Trophoblast cell (in vitro differentiated cells and primary cell): Measurements from ENCODE around the gene WDR62.

Source experiments
- DNase-seq, 2 donors: peaks; one replicate each; pipeline ENCODE4 v3.0.0-alpha.2; 2016
- H2AFZ ChIP-seq: 2 replicates; pipeline ENCODE4 v1.6.1; 2013; ENCODE audit warnings: low read length, moderate library complexity, mild to moderate bottlenecking; ENCODE audit not compliant: insufficient read depth, poor library complexity
- H2AK5ac ChIP-seq: 2 replicates; pipeline ENCODE4 v1.6.1; 2013; ENCODE audit warnings: mild to moderate bottlenecking, low read length
- H2BK120ac ChIP-seq: 2 replicates; pipeline ENCODE4 v1.6.1; 2013; ENCODE audit warnings: low read length, mild to moderate bottlenecking, moderate library complexity; ENCODE audit not compliant: insufficient read depth, poor library complexity
- H2BK12ac ChIP-seq: 2 replicates; pipeline ENCODE4 v1.6.1; 2013; ENCODE audit warnings: mild to moderate bottlenecking, low read length, moderate library complexity
- H2BK5ac ChIP-seq: 2 replicates; pipeline ENCODE4 v1.6.1; 2013; ENCODE audit warnings: low read length, low read depth, moderate library complexity, mild to moderate bottlenecking; ENCODE audit not compliant: poor library complexity
- H3K14ac ChIP-seq: 2 replicates; pipeline ENCODE4 v1.6.1; 2013; ENCODE audit warnings: mild to moderate bottlenecking, low read length
- H3K18ac ChIP-seq: 2 replicates; pipeline ENCODE4 v1.6.1; 2013; ENCODE audit warnings: mild to moderate bottlenecking, low read length
- H3K23ac ChIP-seq: 2 replicates; pipeline ENCODE4 v1.6.1; 2013; ENCODE audit warnings: low read length
- H3K27ac ChIP-seq: 2 replicates; pipeline ENCODE4 v1.5.1; 2013; ENCODE audit warnings: low read depth, mild to moderate bottlenecking, inconsistent platforms, low read length, moderate library complexity
- H3K27me3 ChIP-seq: 2 replicates; pipeline ENCODE4 v1.6.1; 2013; ENCODE audit warnings: inconsistent platforms, mild to moderate bottlenecking, low read length, moderate library complexity; ENCODE audit not compliant: insufficient read depth
- H3K36me3 ChIP-seq, 2 experiments: 1 replicate in 1 of 2; 2 replicates in 1 of 2; pipeline ENCODE4 v1.6.1; 2013; ENCODE audit warnings: low read length in 2 of 2, mild to moderate bottlenecking in 2 of 2, moderate library complexity in 1 of 2; ENCODE audit not compliant: insufficient read depth in 2 of 2, control insufficient read depth in 1 of 2
- H3K4ac ChIP-seq: 2 replicates; pipeline ENCODE4 v1.6.1; 2013; ENCODE audit warnings: low read depth, mild to moderate bottlenecking, low read length, moderate library complexity
- H3K4me1 ChIP-seq, 2 experiments: 1 replicate in 1 of 2; 2 replicates in 1 of 2; pipeline ENCODE4 v1.6.1; 2013; ENCODE audit warnings: low read length in 2 of 2, mild to moderate bottlenecking in 2 of 2, moderate library complexity in 1 of 2; ENCODE audit not compliant: insufficient read depth in 2 of 2, control insufficient read depth in 1 of 2
- H3K4me2 ChIP-seq: 2 replicates; pipeline ENCODE4 v1.6.1; 2013; ENCODE audit warnings: inconsistent platforms, mild to moderate bottlenecking, low read length, moderate library complexity
- H3K4me3 ChIP-seq: 2 replicates; pipeline ENCODE4 v1.5.1; 2013; ENCODE audit warnings: mild to moderate bottlenecking, low read depth, low read length, inconsistent platforms
- H3K79me1 ChIP-seq: one replicate; pipeline ENCODE4 v1.6.1; 2013; ENCODE audit warnings: low read length
- H3K79me2 ChIP-seq: 2 replicates; pipeline ENCODE4 v1.6.1; 2013; ENCODE audit warnings: low read length, mild to moderate bottlenecking; ENCODE audit not compliant: control insufficient read depth, insufficient read depth, poor library complexity
- H3K9ac ChIP-seq: 2 replicates; pipeline ENCODE4 v1.6.1; 2013; ENCODE audit warnings: mild to moderate bottlenecking, low read length
- H3K9me3 ChIP-seq: 2 replicates; pipeline ENCODE4 v1.6.1; 2013; ENCODE audit warnings: low read depth, mild to moderate bottlenecking, control low read depth, inconsistent platforms, low read length; ENCODE audit not compliant: insufficient read depth
- H4K12ac ChIP-seq: 2 replicates; pipeline ENCODE4 v1.6.1; 2013; ENCODE audit warnings: low read depth, mild to moderate bottlenecking, low read length, moderate library complexity
- H4K8ac ChIP-seq: 2 replicates; pipeline ENCODE4 v1.6.1; 2013; ENCODE audit warnings: low read depth, mild to moderate bottlenecking, low read length, moderate library complexity
- H4K91ac ChIP-seq: one replicate; pipeline ENCODE4 v1.6.1; 2013; ENCODE audit warnings: low read depth, mild to moderate bottlenecking, low read length, moderate library complexity
- WGBS: extraction: QIAGEN DNeasy Blood & Tissue Kit; methylation state at CpG from one replicate; pipeline ENCODE4 v1.1.7; 2013; ENCODE audit warnings: missing lambda C conversion rate; ENCODE audit not compliant: insufficient read length, insufficient coverage; ENCODE audit errors: extremely low coverage; 5-methylcytosine and 5-hydroxymethylcytosine counted together

Gene WDR62

DNA sequence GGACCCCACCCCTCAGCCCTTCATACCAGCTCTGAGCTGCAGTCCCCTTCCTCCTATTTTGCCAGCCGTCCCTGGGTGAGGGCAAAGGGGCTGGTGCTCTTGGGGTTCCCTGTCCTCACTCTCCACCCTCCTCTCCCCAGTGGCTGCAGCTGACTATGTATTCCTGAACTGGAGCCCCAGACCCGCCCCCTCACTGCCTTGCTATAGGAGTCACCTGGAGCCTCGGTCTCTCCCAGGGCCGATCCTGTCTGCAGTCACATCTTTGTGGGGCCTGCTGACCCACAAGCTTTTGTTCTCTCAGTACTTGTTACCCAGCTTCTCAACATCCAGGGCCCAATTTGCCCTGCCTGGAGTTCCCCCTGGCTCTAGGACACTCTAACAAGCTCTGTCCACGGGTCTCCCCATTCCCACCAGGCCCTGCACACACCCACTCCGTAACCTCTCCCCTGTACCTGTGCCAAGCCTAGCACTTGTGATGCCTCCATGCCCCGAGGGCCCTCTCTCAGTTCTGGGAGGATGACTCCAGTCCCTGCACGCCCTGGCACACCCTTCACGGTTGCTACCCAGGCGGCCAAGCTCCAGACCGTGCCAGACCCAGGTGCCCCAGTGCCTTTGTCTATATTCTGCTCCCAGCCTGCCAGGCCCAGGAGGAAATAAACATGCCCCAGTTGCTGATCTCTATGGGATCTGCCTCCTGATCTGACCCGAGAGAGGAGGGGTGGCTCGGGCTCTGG lies 95.1 kb downstream of the WDR62 start:
- Histone ChIP-seq H3K36me3 (peaks cover 70 to 73% of the 10 kb centered on the region in 2 experiments), H4K91ac (no peak overlapping the region), H2BK5ac (no peak overlapping the region), H3K79me1 (no peaks in the 10 kb centered on the region), H4K8ac (no peak overlapping the region), H3K23ac (no peak overlapping the region), H2AFZ (no peak overlapping the region), H2BK12ac (no peak overlapping the region), H2AK5ac (no peak overlapping the region), H3K9ac (no peak overlapping the region), H3K9me3 (peaks cover 1% of the 10 kb centered on the region), H4K12ac (no peak overlapping the region), H3K4me2 (no peak overlapping the region), H3K18ac (no peak overlapping the region), H2BK120ac (no peak overlapping the region), H3K27ac (no peak overlapping the region), H3K27me3 (no peaks in the 10 kb centered on the region), H3K14ac (no peak overlapping the region), H3K4me3 (no peak overlapping the region), H3K4ac (no peak overlapping the region), H3K79me2 (no peaks in the 10 kb centered on the region), H3K4me1 (no peaks in the 10 kb centered on the region)
- no CpG with 5 or more reads among the region's 13 CpGs for WGBS
- DNase-seq, result no peak

DNA sequence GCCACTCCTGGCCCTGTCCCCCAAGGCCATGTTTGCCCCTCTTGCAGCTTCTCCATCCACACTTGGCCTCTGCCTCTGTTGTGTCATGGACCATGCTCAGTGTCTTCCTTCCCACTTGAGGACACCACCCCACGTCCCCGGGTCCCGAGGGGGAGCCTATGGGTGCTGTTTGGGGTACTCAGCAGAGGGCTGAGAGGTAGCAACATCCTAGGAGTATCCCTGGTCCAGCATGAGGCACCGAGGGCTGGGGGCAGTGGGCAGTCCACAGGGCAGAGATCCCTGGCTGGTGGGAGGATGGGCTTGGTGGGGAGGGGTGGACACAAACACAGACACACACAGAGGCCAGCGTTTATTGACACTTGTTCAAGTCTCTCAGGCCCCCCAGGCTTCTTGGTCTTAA lies 95.9 kb downstream of the WDR62 start:
- Histone ChIP-seq H3K18ac (no peak overlapping the region), H3K79me1 (no peaks in the 10 kb centered on the region), H4K12ac (no peak overlapping the region), H2AFZ (no peak overlapping the region), H3K23ac (no peak overlapping the region), H2BK120ac (no peak overlapping the region), H3K9ac (no peak overlapping the region), H3K4me2 (no peak overlapping the region), H3K36me3 (peaks cover 64 to 69% of the 10 kb centered on the region in 2 experiments), H3K9me3 (peaks cover 1% of the 10 kb centered on the region), H3K4me3 (no peak overlapping the region), H3K14ac (no peak overlapping the region), H3K4ac (no peak overlapping the region), H4K91ac (no peak overlapping the region), H3K4me1 (no peaks in the 10 kb centered on the region), H3K27ac (no peak overlapping the region), H4K8ac (no peak overlapping the region), H2BK12ac (no peak overlapping the region), H3K27me3 (no peaks in the 10 kb centered on the region), H3K79me2 (no peaks in the 10 kb centered on the region), H2BK5ac (no peak overlapping the region), H2AK5ac (no peak overlapping the region)
- DNase-seq, result no peak
- no CpG with 5 or more reads among the region's 5 CpGs for WGBS

DNA sequence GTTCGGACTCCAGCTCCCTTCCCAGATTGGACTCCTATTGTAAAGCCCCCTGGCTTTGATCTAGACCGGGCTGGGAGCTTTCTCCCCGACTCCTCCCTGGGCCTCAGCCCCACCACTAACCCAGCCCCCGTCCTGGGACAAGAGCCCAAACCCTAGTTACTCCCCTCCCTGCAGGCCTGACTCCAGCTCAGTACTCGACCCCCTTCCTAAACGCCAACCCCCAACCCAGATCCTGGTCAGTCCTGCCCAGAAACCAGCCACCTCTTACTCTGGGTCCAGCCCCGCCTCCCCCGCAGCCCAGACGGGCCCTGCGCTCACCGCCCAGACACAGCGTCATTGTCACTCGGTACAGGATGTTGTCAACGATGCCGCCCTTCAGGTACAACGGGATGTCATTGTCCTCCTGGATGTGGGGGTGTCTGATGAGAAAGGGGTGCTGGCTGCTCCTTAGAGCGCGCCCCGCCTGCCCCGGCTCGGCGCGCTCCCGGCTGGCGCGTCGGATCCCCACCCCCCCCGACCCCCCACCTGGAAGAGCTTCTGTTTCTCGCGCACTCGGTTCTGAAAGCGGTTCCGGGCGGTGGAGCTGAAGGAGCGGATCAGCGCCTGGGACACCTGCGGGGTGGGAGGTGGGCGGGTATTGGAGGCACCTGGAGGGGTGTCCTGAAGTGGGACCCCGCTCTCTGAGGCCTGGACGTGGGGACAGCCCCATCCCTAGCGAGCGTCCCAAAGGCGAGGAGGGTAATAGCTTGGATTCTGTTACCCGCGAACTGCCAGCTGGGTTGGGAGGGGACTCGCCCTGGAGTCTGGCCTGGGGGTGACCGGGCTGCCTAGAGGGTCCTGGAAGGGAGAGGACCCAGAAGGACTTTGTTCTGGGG lies 96.7 kb downstream of the WDR62 start:
- Histone ChIP-seq H3K4me2 (no peak overlapping the region), H3K18ac (no peak overlapping the region), H3K27ac (no peak overlapping the region), H3K79me1 (no peaks in the 10 kb centered on the region), H3K27me3 (no peaks in the 10 kb centered on the region), H3K4me3 (no peak overlapping the region), H3K36me3 (peaks cover 57 to 61% of the 10 kb centered on the region in 2 experiments), H3K4ac (no peak overlapping the region), H4K91ac (no peak overlapping the region), H4K12ac (no peak overlapping the region), H3K9ac (no peak overlapping the region), H3K79me2 (no peaks in the 10 kb centered on the region), H3K4me1 (no peaks in the 10 kb centered on the region), H3K14ac (no peak overlapping the region), H4K8ac (no peak overlapping the region), H3K23ac (no peak overlapping the region), H2BK120ac (no peak overlapping the region), H2AFZ (no peak overlapping the region), H3K9me3 (peaks cover 1% of the 10 kb centered on the region), H2BK12ac (no peak overlapping the region), H2AK5ac (no peak overlapping the region), H2BK5ac (no peak overlapping the region)
- WGBS, result no CpG with 5 or more reads among the region's 47 CpGs
- no peak for DNase-seq

DNA sequence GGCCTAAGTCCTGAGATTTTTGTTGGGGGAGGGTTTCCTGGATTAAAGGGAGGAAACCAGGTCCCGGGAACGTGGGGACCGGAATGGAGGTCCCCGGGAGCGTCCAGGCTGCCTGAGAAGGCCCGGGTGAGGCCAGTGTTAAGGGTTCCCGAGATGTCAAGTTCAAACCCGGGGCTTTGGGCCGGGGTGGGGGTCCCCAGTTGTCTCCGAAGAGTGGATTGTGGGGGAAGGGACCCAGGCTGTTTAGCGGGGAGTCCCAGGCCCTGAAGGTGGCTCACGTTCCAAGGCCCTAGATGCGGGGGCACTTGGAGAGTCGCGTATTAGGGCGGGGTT lies 97.3 kb downstream of the WDR62 start:
- Histone ChIP-seq H3K27me3 (no peaks in the 10 kb centered on the region), H3K4ac (no peak overlapping the region), H2AFZ (no peak overlapping the region), H3K79me1 (no peaks in the 10 kb centered on the region), H3K4me2 (no peak overlapping the region), H2AK5ac (no peak overlapping the region), H3K4me3 (no peak overlapping the region), H3K18ac (no peak overlapping the region), H3K4me1 (no peaks in the 10 kb centered on the region), H4K12ac (no peak overlapping the region), H4K8ac (no peak overlapping the region), H3K36me3 (peaks cover 50 to 55% of the 10 kb centered on the region in 2 experiments), H3K9ac (no peak overlapping the region), H3K14ac (no peak overlapping the region), H2BK12ac (no peak overlapping the region), H3K9me3 (peaks cover 1% of the 10 kb centered on the region), H3K79me2 (no peaks in the 10 kb centered on the region), H4K91ac (no peak overlapping the region), H2BK120ac (no peak overlapping the region), H3K23ac (no peak overlapping the region), H2BK5ac (no peak overlapping the region), H3K27ac (no peak overlapping the region)
- no CpG with 5 or more reads among the region's 16 CpGs for WGBS
- no peak for DNase-seq
